Measurements from ENCODE around the gene ALDH18A1.
A peak's percentile ranks its signal among the peaks of the same experiment; 100 is the strongest.
"Not testable (repeated sequence)": the region's sequence is repeated elsewhere in the genome, so short reads cannot be mapped to it uniquely, and the experiment has no call there.

ALDH18A1 gene

DNA sequence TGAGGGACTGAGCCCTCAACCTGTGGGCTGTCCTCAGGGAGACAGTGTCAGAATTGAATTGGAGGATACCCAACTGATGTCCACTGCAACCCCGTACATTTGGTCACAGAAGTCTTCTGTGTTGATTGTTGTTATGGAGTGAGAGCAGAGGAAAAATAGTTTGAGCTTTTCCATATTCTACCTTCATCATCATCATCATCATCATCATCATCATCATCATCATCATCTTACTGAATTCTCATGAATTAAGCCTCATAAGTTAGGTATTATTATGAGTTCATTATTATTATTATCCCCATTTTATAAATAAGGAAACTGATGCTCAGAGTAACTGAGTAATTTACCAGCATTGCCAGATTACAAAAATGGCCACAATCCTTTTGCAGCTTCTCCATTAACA, 8.4 kb downstream of the ALDH18A1 start:
- DNase-seq (ENCODE audit: low spot score), result no peak

DNA sequence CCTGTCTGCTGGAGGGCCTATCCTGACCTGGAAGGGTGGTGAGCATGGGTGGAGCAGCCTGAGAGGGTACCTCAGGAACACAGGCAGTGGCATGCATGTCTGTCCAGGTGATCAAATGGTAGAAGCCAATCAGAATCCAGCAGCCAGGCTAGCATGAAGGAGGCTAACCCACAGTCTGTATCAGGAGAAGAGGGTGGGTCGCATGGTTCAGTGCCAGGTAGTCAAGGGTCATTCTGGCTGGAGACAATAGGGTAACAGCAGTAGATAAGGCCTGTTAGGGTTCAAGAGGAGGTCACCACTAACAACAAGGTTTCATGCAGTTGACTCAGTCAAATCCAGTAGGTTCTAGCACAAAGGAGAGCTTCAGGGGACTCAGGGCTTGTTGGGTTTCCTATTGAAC, 10.4 kb downstream of the ALDH18A1 start:
- no peak for DNase-seq (ENCODE audit: low spot score)

DNA sequence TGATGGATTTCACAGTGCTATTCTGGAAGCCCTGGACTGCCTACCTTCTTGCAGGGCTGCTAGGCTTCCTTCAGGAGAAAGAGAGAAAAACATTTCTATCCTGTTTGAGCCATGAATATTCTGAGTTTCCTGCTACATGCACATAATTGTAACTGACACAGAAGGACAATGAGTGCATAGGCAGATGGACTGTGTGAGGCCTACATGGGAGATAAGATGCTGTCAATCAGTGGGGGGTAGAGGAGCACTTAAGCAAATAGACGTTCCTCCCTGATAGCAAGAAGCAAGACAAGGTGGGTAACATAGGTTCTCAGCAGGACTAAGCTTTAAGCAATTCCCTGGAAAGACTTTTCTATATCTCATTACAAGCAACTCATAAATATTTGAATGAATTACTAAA, 11.6 kb downstream of the ALDH18A1 start:
- DNase-seq (ENCODE audit: low spot score), result no peak

DNA sequence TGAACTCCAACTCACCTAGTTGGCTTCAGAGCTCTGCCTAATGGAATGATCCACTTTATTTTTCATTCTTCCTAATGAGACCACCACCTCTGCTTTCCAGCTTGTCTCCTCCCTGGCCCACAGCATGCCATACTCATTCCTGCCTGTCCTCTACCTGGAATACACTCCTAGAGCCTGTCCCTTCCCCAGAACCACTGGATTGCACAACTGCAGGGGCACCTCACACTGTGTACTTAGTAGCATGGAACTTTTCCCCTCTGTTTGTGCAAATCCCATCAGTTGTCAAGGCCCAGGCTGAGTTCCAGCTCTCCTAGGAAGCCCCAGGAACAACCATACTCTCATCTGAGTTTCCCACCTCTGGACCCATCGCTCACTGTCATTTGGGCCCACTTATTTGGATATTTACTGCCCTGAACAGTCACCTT, 15.6 kb downstream of the ALDH18A1 start:
- no peak for DNase-seq (ENCODE audit: low spot score)

DNA sequence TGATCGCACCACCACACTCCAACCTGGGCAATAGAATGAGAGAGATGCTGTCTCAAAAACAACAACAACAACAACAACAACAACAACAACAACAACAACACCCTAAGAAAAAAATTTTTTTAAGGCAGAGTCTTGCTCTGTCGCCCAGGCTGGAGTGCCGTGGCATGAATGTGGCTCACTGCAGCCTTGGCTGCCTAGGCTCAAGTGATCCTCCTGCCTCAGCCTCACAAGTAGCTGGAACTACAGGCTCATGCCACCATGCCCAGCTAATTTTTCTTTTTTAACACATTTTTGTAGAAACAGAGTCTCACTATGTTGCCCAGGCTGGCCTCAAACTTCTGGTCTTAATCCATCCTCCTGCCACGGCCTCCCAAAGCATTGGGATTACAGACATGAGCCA, 18.6 kb downstream of the ALDH18A1 start:
- no peak for DNase-seq (ENCODE audit: low spot score)

DNA sequence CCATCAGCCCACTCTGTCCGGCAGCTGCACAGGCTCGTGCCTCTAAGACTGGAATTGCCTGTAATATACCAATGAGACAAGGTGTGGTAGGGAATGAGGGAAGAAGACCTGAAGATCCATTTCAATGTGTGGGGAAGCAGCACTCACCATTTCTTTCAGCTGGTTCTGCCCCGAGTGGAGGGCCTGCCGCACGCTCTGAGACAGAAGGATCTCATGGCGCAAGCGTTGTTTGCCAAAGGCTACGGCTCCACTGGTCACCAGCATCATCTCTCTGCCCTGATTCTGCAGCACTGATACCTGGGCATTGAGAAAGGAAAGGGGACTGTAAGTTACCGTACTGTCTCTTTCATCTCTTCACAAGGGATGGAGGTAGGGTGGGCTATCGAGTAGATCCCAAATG, 19.4 kb downstream of the ALDH18A1 start:
- no peak for DNase-seq (ENCODE audit: low spot score)

DNA sequence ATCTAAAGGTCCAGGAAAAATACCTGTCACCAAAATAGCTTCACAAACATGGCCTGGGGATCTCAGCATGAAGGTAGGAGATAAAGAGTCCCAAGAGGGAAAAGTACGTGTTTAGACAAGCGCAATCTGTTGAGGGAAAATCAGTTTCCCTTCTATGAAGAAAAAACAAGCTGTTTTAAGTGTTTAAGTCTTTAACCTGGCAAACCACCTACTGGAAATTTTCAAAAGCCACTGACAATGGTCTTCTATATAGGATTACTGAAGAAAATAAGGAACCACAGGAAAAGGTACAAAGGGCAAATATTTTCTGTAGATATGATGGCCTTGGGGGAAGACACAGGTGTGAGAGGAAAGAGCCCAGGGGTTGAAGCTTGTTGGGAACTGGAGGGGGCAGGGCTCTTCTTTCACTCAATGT, 21.2 kb downstream of the ALDH18A1 start:
- DNase-seq (ENCODE audit: low spot score), result no peak

DNA sequence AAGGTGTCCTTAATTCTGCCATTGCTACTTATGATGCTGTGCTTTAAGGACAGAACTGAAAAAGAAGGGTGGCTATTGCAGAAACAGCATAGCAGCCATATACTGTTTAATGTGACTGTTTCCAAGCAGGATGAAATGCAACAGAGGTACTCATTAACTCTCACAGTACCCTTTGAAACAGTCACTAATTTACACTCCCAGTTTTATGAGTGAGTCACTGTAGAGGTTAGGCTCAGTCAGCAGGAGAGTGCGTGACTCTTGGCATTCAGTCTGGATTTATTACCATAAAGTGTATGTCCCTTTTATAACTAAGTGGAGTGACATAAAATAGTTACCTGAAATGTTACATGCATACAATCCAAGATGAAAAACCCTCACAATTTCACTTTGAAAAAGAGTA, 27.7 kb downstream of the ALDH18A1 start:
- DNase-seq (ENCODE audit: low spot score), result peak; percentile 70

DNA sequence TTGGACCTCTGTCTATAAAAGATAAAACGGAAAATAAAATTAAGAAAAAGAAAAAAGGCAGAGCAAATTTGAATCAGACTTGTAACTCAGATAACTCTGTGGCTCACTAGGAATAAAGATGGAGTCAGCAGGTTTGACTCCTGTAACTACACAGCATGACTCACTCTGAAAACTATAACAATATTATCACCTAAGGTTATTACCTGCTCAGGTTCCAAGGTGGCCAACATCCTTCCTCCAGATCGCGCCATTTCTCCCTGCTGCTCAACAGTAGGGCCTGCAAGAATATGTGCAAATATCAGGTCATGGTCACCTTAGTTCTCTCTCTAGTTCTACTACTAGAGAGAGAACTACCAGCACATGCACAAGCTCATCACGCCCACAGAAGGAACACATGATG, 30.0 kb downstream of the ALDH18A1 start:
- DNase-seq (ENCODE audit: low spot score), result no peak

DNA sequence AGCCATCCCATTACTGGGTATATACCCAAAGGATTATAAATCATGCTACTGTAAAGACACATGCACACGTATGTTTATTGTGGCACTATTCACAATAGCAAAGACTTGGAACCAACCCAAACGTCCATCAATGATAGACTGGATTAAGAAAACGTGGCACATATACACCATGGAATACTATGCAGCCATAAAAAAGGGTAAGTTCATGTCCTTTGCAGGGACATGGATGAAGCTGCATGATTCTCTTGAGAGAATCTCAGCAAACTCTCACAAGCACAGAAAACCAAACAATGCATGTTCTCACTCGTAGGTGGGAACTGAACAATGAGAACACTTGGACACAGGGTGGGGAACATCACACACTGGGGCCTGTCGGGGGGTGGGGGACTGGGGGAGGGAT, 36.1 kb downstream of the ALDH18A1 start:
- DNase-seq (ENCODE audit: low spot score), result not testable (repeated sequence)

DNA sequence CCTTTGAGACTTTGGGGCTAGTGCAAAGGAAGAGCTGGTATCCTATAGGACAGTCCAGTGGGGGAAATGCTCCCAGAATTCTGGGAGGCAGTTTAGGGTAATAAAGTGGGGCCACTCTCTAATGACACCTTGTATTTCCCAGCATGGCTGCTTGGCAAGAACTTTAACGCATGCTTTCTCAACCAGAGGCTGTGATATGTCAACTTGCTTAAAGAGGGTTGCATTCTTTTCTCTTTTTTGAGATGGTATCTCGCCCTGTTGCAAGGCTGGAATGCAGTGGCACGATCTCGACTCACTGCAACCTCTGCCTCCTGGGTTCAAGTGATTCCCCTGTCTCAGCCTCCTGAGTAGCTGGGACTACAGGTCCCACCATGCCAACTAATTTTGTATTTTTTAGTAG, 38.4 kb downstream of the ALDH18A1 start:
- DNase-seq (ENCODE audit: low spot score), result no peak

DNA sequence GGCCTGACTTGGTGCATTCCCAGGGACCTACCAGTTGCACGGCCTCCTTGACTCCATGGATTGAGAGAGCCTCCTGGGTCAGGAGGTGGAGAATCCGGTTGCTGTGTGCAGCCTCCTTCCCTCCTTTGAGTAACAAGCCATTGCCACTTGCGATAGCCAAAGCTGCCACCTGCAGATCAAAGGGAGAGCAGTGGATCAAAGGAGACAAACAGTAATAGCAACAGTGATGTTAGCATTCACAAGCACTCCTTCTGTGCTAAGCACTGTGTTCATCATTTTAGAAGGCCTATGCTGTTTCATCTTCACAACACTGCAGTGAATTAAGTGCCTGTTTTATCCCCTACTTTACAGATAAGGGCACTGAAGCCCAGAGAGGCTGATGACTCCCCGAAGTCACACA, 40.1 kb downstream of the ALDH18A1 start:
- DNase-seq (ENCODE audit: low spot score), result no peak

DNA sequence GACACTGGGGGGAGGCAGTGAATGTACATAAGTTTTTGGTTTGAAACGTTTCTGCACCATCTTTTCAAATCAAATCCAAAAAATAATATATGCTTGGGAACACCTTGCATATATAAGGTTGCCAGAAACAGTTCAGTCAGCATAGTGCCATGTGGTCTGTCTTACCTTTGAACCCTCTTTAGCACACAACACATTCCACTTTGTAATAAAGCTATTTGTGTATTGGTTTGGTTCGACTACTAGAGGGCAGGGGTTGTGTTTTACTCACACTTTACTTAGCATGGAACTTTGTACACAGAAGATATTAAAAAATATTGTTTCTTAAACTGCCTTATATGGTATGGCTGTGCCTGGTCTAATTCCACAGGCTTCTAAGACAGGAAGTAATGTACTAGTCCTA, 43.2 kb downstream of the ALDH18A1 start:
- DNase-seq (ENCODE audit: low spot score), result no peak

DNA sequence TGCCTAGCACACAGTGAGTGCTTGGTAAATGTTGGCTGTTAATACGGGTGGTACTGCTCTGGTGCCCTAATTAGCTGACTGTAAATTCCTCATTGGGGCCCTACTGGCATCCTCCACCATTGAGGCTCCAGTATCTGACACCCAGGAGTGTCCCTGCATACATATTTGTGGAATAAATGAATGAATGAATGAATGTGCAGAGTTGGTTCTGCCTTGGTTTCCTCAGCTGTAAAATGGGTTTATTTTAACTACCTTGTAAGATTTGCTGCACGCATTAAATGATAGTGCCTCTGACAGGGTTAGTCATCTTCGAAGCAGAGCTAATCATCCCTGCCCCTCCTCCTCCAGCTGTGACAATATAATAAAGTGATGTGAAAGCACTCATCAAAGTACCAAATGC, 45.8 kb downstream of the ALDH18A1 start:
- no peak for DNase-seq (ENCODE audit: low spot score)

DNA sequence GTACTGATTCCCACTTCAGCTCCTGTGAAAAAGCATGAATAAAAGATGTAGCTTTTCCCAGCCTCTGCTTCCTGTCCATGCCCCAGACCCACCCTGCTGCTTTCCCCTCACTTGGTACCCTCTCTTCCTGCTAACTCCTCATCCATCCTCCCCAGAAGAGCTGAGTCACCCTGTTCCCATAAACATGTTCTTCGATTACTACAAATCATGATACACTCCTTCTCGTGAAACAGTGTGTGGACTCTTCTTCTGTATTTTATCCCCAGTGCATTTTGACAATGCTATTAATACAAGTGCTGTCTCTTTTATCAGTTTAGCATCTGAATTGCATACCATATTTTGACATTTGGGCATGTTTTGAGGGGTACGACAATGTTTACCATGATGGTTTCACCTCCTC, 49.6 kb downstream of the ALDH18A1 start:
- no peak for DNase-seq (ENCODE audit: low spot score)

DNA sequence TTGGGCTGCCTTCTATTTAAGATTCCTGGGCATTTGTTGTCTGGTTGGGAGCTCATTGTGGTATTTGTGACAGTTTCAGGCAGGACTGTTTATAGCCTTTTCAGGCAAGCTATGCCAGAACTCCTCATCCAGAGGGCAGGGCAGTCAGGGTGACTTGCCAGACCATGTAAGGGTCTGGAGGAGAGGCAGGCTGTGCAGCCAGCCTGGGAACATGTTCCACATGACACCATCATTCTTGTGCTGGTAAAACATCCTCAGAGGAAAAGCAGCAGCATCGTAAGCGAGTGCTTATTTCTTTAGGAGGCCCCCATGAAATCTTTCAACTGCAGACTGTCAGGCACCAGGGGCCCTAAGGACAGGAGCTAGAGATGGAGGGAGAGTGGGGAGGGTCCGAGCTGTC, 51.3 kb downstream of the ALDH18A1 start:
- no peak for DNase-seq (ENCODE audit: low spot score)

DNA sequence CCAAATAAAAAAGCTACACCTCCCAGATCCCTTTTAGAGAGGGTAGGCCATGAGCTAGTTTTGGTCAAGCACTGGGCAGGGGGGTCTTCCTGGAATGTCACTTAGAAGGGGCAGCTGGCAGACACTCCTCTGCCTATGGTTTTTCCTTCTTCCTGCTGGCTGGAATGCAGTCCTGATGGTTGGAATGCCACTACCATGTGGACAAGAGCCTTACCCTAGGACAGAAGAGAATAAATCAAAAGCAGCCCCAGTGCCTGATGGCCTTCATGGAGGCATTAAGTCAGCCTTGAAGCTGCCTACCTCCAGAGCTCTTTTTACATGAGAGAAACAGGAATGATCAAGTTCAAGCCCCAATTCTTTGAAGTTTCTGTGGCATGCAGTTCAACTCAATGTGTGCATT, 51.9 kb downstream of the ALDH18A1 start:
- no peak for DNase-seq (ENCODE audit: low spot score)

DNA sequence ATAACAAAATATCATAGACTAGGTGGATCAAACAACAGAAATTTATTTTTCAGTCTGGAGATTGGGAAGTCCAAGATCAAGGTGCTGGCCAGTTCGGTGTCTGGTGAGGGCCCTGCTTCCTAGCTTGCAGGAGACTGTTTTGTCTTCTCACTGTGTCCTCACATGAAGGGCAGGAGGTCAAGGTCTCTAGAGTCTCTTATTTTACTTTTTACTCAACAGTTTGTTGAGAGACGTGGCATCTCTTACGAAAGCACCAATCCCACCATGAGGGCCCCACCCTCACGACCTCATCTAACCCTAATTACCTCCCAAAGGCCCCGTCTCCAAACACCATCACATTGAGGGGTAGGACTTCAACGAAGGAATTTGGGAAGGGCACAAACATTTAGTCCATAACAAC, 54.1 kb downstream of the ALDH18A1 start:
- DNase-seq (ENCODE audit: low spot score), result no peak

DNA sequence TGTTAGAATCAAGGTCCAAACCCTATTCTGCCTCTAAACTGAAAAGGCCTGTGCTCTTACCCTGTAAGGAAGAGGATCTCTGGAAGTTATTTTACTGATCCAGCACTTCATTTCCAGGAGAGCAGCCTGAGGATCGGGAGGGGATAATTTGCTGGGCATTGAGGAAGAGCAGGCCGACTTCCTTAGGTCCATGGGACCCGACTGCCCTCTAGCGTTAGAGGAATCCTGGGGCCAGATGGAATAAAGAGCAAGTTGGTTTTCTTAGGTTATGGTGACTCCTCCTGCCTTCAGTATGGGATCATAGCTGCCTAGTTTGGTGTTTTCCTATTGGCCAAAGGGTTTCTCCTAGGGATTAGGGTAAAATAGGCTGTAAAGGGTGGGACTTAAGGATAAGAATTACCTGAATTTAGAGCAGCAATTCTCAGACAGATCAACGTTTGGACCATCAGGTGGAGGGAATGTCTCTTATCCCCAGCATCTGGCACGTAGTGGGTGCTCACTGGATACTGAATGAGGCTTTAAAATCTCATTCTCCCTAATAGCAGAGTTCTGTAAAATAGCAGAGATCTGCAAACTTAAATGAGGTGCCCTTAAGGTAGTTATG, 55.3 kb downstream of the ALDH18A1 start:
- peak; percentile 83 for DNase-seq (ENCODE audit: low spot score)

DNA sequence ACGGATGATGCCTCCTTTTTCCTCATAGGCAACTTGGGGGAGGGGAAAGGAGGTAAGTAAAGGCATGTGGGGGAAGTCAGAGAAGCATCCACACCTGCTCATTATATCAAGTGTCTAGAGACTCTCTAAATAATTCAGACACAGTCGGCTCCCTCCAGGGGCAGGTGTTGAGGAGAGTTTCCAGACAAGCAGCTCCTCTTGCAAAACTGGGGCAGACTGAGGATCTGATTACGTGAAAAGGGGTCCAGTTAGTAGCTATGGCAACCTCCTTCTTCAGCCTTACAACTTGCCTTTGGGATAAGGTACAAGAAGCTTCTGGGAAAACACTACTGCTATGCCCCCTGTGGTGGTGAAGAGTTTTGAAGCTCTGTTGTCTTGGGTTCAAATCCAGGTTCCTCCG, 56.4 kb downstream of the ALDH18A1 start:
- DNase-seq (ENCODE audit: low spot score), result no peak

DNA sequence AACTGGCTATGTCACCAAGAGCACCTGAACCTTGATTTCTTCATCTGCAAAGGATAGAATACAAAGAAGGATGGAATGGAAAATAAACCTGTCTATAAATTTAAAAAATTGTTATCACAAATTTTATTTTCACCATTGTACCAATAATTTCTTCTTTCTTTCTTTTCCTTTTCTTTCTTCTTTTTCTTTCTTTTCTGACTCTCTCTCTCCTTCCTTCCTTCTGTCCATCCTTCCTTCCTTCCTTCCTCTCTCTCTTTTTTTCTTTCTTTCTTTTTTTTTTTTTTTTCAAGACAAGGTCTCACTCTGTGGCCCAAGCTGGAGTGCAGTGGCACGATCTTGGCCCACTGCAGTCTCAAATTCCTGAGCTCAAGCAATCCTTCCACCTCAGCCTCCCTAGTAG, 58.7 kb downstream of the ALDH18A1 start:
- no peak for DNase-seq (ENCODE audit: low spot score)

DNA sequence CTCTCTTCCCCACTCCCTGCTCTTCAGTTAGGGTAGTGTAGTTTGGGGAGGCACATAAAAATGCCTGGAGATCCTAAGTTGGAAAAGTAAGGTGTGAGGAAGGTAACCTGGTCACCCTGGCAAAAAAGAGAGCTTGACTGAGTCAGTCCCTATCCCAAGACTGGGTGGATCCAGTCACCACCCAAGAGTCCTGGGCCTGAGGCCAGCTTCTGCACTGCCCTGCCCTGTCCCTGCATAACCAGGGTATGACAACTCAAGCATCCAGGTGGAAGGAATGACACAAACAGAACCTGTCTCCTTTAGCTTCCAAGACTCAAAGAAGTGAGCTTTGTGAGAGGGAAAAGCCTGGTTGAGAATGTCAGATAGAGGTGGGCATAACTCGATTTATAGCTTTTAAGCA, 68.5 kb downstream of the ALDH18A1 start:
- no peak for DNase-seq (ENCODE audit: low spot score)

DNA sequence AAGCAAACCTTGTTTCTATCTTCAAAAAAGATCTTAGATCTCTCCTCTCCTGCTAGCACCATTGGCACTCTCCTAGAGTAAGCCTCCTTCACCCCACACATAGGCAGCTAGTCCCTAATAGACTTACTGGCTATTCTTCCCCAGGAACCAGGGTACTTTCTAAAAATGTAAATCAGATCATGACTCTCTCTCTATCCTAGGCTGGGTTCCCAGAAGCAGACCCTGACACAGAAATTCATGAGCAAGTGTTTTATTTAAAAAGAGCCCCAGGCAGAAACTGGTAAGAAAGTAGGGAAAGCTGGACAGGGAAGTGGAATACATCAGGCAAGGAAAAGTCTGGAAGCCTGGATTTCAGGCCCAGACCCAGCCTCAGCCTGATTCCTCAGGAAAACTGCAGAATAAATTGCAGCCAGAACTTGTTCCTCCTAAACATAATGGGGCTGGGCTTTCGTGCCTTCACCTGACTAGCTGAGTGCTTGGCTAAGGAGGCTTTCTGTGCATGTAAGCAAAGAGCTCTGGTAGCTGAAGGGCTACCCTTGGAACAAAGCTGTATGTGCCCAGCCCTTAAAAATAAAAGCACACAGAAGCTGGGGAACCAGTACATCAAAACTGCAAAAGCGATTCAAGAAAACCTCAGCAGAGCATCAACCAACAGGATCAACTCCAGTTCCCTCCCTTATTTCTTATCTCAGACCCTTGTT, 76.5 kb downstream of the ALDH18A1 start:
- no peak for DNase-seq (ENCODE audit: low spot score)

DNA sequence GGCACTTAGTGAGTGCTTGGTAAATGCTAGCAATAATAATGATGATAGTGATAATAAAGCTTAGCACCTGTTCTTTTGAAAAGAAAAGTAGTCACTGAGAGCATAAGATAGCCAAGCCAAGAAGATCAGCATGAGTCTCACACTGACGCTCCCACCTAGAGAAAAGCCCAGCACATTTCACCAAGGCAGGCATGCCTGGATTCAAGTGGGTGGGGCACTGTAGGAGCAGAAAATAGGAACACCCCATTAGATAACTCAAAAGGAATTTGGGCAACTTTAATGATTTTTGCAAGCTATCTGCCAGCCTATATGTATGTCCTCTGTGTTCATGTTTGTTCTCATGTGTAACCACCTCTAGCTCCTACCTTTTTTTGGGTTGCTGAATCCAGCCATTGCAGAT, 77.2 kb downstream of the ALDH18A1 start:
- DNase-seq (ENCODE audit: low spot score), result no peak
